Neural cell (in vitro differentiated cells): ENCODE data around the gene PRTN3.

Experiments
- EZH2 ChIP-seq: fragments of 200-600, 300-800 bp; shearing (Covaris generic), sonication (generic); IDR thresholded peaks from 2 replicates; pipeline ENCODE4 v1.6.1; 2014; ENCODE audit warnings: antibody characterized with exemption, low read length, borderline replicate concordance, mild to moderate bottlenecking; ENCODE audit not compliant: insufficient read depth, poor library complexity, severe bottlenecking
- TF ChIP-seq, protein P1 (sequence below): fragments of 450-650 bp; IDR thresholded peaks from 2 replicates; pipeline ENCODE4 v1.5.1; 2014; ENCODE audit warnings: antibody characterized with exemption, mild to moderate bottlenecking, moderate library complexity; ENCODE audit not compliant: poor library complexity, severe bottlenecking
- TF ChIP-seq, protein P2 (sequence below): IDR thresholded peaks from 2 replicates; pipeline ENCODE4 v1.6.1; 2012; ENCODE audit warnings: borderline replicate concordance

DNA sequence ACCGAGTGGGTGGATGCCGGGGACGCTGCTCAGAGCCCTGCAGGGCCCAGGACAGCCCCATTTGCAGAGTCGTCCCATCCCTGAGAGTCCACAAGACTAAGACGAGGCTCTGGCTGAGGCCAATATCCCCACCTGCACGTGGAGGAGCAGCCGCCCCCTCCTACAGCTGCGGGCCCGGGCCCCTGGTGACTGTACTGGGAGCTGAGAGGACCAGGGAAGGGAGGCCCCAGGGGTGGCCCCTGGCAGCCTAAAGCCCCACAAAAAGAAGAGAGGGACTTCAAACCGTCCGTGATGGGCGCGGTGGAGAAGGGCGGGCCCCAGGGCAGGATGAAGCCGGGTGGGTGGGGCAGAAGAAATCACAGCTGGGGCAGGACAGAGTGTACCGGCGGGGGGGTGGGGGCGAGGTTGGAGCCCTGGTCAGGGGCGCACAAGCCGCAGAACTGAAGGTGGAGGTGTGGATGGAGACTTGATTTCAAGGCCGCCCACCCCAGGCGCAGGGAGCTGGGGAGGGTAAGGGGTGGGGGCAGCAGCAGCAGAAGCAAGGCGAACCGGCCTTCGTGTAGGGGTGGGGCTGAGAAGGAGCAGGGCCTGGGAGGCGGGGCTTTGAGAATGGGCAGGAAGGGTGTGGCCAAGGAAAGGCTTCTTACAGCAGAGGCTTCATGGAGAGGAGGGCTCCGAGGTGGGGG is 31.6 kb downstream of the PRTN3 start:
- TF ChIP-seq, protein P1, sequence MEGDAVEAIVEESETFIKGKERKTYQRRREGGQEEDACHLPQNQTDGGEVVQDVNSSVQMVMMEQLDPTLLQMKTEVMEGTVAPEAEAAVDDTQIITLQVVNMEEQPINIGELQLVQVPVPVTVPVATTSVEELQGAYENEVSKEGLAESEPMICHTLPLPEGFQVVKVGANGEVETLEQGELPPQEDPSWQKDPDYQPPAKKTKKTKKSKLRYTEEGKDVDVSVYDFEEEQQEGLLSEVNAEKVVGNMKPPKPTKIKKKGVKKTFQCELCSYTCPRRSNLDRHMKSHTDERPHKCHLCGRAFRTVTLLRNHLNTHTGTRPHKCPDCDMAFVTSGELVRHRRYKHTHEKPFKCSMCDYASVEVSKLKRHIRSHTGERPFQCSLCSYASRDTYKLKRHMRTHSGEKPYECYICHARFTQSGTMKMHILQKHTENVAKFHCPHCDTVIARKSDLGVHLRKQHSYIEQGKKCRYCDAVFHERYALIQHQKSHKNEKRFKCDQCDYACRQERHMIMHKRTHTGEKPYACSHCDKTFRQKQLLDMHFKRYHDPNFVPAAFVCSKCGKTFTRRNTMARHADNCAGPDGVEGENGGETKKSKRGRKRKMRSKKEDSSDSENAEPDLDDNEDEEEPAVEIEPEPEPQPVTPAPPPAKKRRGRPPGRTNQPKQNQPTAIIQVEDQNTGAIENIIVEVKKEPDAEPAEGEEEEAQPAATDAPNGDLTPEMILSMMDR = no peak
- TF ChIP-seq, protein P2, sequence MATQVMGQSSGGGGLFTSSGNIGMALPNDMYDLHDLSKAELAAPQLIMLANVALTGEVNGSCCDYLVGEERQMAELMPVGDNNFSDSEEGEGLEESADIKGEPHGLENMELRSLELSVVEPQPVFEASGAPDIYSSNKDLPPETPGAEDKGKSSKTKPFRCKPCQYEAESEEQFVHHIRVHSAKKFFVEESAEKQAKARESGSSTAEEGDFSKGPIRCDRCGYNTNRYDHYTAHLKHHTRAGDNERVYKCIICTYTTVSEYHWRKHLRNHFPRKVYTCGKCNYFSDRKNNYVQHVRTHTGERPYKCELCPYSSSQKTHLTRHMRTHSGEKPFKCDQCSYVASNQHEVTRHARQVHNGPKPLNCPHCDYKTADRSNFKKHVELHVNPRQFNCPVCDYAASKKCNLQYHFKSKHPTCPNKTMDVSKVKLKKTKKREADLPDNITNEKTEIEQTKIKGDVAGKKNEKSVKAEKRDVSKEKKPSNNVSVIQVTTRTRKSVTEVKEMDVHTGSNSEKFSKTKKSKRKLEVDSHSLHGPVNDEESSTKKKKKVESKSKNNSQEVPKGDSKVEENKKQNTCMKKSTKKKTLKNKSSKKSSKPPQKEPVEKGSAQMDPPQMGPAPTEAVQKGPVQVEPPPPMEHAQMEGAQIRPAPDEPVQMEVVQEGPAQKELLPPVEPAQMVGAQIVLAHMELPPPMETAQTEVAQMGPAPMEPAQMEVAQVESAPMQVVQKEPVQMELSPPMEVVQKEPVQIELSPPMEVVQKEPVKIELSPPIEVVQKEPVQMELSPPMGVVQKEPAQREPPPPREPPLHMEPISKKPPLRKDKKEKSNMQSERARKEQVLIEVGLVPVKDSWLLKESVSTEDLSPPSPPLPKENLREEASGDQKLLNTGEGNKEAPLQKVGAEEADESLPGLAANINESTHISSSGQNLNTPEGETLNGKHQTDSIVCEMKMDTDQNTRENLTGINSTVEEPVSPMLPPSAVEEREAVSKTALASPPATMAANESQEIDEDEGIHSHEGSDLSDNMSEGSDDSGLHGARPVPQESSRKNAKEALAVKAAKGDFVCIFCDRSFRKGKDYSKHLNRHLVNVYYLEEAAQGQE = no peak
- TF ChIP-seq EZH2 = no peak
